GM12878 (cell line): ENCODE data around the gene PHF1. TPM values are rescaled to one million over a fixed set of nuclear protein-coding genes. Genes with fewer than 3 reads are reported as not detected.

ENCODE experiments used
- BMI1 ChIP-seq: fragments of 450-650 bp; IDR thresholded peaks from 2 replicates; pipeline ENCODE4 v1.6.1; 2016; ENCODE audit warnings: mild to moderate bottlenecking, moderate library complexity, borderline replicate concordance
- HDAC6 ChIP-seq: fragments of 200-600 bp; sonication (generic); IDR thresholded peaks from one replicate; pipeline ENCODE4 v1.8.0; 2017; ENCODE audit warnings: antibody characterized with exemption; ENCODE audit not compliant: unreplicated experiment
- SKIL ChIP-seq: fragments of 450-650 bp; IDR thresholded peaks from 2 replicates; pipeline ENCODE4 v1.6.1; 2017; ENCODE audit warnings: mild to moderate bottlenecking, low read depth, inconsistent platforms; ENCODE audit not compliant: poor library complexity, severe bottlenecking
- SMC3 ChIP-seq: IDR thresholded peaks from 2 replicates; pipeline ENCODE4 v1.6.1; 2011; ENCODE audit warnings: low read length, improper control_type of control experiment, borderline replicate concordance
- YBX1 ChIP-seq: fragments of 450-650 bp; IDR thresholded peaks from 2 replicates; pipeline ENCODE4 v1.6.1; 2016; ENCODE audit warnings: antibody characterized with exemption
- ZNF592 ChIP-seq: fragments of 450-650 bp; IDR thresholded peaks from 2 replicates; pipeline ENCODE4 v1.6.1; 2017; ENCODE audit warnings: mild to moderate bottlenecking, moderate library complexity
- polyA plus RNA-seq, 11 experiments: library from polyadenylated mRNA; depleted of rRNA in 4 of 11; unstranded in 6 of 11; stranded (reverse) in 5 of 11; fragments of >200 nt; fragmentation: Nextera tagmentation in 4 of 11; fragmentation: Illumina TruSeq in 1 of 11; extraction: Ambion mirVana in 4 of 11; extraction: Trizol in 1 of 11; gene quantifications; 1 replicate in 1 of 11; 2 replicates in 10 of 11; pipeline versions ENCODE4 v1.2.1 to v1.2.3, GENCODE V29; 2011 to 2016; ENCODE audit warnings: inconsistent platforms in 2 of 11, missing spikeins in 2 of 11, low read depth in 1 of 11
- total RNA-seq, 4 experiments: library from RNA; depleted of rRNA in 3 of 4; stranded (reverse); fragments of >200 nt in 3 of 4; fragmentation: Illumina TruSeq in 1 of 4; extraction: Trizol in 1 of 4; gene quantifications; 2 replicates each; pipeline versions ENCODE4 v1.2.1 to v1.2.3, GENCODE V29; 2013 to 2021
- TF ChIP-seq, protein P1 (sequence below): IDR thresholded peaks from 2 replicates; pipeline ENCODE4 v1.6.1; 2012; ENCODE audit warnings: low read length, inconsistent platforms
- TF ChIP-seq, protein P2 (sequence below): fragments of 450-650 bp; IDR thresholded peaks from 2 replicates; pipeline ENCODE4 v1.6.1; 2017; ENCODE audit warnings: mild to moderate bottlenecking

The PHF1 gene
- total and polyA plus RNA-seq, 10 of the 15 experiments (the other 5 are each of a cell fraction or from before 2014, with no cell fraction given), result 1.3 to 17.8 (median 6.2) TPM

DNA sequence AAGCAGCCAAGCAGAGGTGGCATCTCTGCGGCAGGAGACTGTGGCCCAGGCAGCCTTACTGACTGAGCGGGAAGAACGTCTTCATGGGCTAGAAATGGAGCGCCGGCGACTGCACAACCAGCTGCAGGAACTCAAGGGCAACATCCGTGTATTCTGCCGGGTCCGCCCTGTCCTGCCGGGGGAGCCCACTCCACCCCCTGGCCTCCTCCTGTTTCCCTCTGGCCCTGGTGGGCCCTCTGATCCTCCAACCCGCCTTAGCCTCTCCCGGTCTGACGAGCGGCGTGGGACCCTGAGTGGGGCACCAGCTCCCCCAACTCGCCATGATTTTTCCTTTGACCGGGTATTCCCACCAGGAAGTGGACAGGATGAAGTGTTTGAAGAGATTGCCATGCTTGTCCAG is 5.9 kb upstream of the PHF1 start (continued):
- TF ChIP-seq, protein P1, sequence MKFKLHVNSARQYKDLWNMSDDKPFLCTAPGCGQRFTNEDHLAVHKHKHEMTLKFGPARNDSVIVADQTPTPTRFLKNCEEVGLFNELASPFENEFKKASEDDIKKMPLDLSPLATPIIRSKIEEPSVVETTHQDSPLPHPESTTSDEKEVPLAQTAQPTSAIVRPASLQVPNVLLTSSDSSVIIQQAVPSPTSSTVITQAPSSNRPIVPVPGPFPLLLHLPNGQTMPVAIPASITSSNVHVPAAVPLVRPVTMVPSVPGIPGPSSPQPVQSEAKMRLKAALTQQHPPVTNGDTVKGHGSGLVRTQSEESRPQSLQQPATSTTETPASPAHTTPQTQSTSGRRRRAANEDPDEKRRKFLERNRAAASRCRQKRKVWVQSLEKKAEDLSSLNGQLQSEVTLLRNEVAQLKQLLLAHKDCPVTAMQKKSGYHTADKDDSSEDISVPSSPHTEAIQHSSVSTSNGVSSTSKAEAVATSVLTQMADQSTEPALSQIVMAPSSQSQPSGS, result no peak
- TF ChIP-seq SMC3 (no peak), YBX1 (no peak), BMI1 (no peak), ZNF592 (no peak), HDAC6 (no peak), SKIL (no peak)
- TF ChIP-seq, protein P2, sequence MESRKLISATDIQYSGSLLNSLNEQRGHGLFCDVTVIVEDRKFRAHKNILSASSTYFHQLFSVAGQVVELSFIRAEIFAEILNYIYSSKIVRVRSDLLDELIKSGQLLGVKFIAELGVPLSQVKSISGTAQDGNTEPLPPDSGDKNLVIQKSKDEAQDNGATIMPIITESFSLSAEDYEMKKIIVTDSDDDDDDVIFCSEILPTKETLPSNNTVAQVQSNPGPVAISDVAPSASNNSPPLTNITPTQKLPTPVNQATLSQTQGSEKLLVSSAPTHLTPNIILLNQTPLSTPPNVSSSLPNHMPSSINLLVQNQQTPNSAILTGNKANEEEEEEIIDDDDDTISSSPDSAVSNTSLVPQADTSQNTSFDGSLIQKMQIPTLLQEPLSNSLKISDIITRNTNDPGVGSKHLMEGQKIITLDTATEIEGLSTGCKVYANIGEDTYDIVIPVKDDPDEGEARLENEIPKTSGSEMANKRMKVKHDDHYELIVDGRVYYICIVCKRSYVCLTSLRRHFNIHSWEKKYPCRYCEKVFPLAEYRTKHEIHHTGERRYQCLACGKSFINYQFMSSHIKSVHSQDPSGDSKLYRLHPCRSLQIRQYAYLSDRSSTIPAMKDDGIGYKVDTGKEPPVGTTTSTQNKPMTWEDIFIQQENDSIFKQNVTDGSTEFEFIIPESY, result no peak
